Measurements from ENCODE around the gene GJC1. TPM values are rescaled to one million over a fixed set of nuclear protein-coding genes. Genes with fewer than 3 reads are reported as not detected.

GJC1 gene
- total and polyA plus RNA-seq, 9 of the 15 experiments (the other 6 are each of a cell fraction or from before 2014, with no cell fraction given): 0.04 to 1.4 (median 0.18) TPM; not detected in 1

- TF ChIP-seq HMGXB4 (CRISPR knock-in tag; IDR thresholded peaks at IDR 0.05) (no peak), POLR2AphosphoS5 (IDR thresholded peaks at IDR 0.05; ENCODE audit: control insufficient read depth, insufficient read depth, low read depth, low read length) (no peak)
Observed at GRCh38 chr17:44796731-44797130, 33.4 kb downstream of the GJC1 start (continued).

- no peak overlapping the region for H3K4me2 ChIP-seq (ENCODE audit: insufficient read depth, low read length)
- H3K27me3 ChIP-seq (ENCODE audit: control insufficient read depth in 2 of 2, insufficient read depth in 2 of 2, low read length in 2 of 2): peaks cover 11 to 14% of the 10 kb centered on the region in 2 experiments; a peak in 4 of 5 replicates
- H3K9me3 ChIP-seq (replicated peaks; ENCODE audit: control insufficient read depth, insufficient read depth, low read depth, low read length): no peaks in the 10 kb centered on the region
- H3K9me1 ChIP-seq (ENCODE audit: control insufficient read depth, insufficient read depth, low read length): no peaks in the 10 kb centered on the region
- ATAC-seq (no peak), DNase-seq (ENCODE audit: extremely low read depth in 1 of 4, low spot score in 3 of 4) (no peak), FAIRE-seq (no peak)
- H3K27ac ChIP-seq (ENCODE audit: extremely low read depth, low read depth, low read length): no peak overlapping the region
- no TSS peak for BruUV-seq (replicated peaks)
- 67% methylated on average over 10 of the region's 10 CpGs for WGBS (ENCODE audit: insufficient coverage, low coverage, missing lambda C conversion rate)
- in situ Hi-C loops (cut with MboI) (no loop called here), intact Hi-C loops (cut with micrococcal nuclease) (no loop called here)
- H3K79me2 ChIP-seq (ENCODE audit: control insufficient read depth, insufficient read depth, low read length): no peaks in the 10 kb centered on the region
- no peak overlapping the region for H2AFZ ChIP-seq (ENCODE audit: low read depth, low read length)
- H3K9ac ChIP-seq (ENCODE audit: insufficient read depth in 1 of 2, low read depth in 2 of 2, low read length in 2 of 2): no peak overlapping the region
- TF ChIP-seq BRF1 (IDR thresholded peaks at IDR 0.05; ENCODE audit: borderline replicate concordance, extremely low read depth, insufficient read length) (no peak), HINFP (tag; conservative IDR thresholded peaks at IDR 0.05; ENCODE audit: low read depth) (peak; percentile 68; the same call in 1 of the 2 replicates)
- POLR2A ChIA-PET: no interaction called here
- CTCF ChIA-PET (ENCODE audit: low intra/inter-chr PET ratio): no interaction called here
- no peak overlapping the region for H3K4me3 ChIP-seq
- no peaks in the 10 kb centered on the region for H3K36me3 ChIP-seq (ENCODE audit: control insufficient read depth, insufficient read depth, low read length)
- H3K4me1 ChIP-seq (replicated peaks in 1 of 2; ENCODE audit: control insufficient read depth in 2 of 2, insufficient read depth in 2 of 2, low read length in 2 of 2): peaks cover 0 to 5% of the 10 kb centered on the region in 2 experiments; a peak in 4 of 5 replicates
- no peaks in the 10 kb centered on the region for H4K20me1 ChIP-seq (replicated peaks; ENCODE audit: control insufficient read depth, insufficient read depth, low read length)
Observed at GRCh38 chr17:44795928-44796327, 34.2 kb downstream of the GJC1 start.
